Fibroblast of skin of right quadriceps (primary cell): Measurements from ENCODE around the gene FBXO21.
"Not testable (repeated sequence)": the region's sequence is repeated elsewhere in the genome, so short reads cannot be mapped to it uniquely, and the experiment has no call there.

Source experiments
- DNase-seq: peaks from one replicate; pipeline ENCODE4 v3.0.0-alpha.2; 2013

The FBXO21 gene

DNA sequence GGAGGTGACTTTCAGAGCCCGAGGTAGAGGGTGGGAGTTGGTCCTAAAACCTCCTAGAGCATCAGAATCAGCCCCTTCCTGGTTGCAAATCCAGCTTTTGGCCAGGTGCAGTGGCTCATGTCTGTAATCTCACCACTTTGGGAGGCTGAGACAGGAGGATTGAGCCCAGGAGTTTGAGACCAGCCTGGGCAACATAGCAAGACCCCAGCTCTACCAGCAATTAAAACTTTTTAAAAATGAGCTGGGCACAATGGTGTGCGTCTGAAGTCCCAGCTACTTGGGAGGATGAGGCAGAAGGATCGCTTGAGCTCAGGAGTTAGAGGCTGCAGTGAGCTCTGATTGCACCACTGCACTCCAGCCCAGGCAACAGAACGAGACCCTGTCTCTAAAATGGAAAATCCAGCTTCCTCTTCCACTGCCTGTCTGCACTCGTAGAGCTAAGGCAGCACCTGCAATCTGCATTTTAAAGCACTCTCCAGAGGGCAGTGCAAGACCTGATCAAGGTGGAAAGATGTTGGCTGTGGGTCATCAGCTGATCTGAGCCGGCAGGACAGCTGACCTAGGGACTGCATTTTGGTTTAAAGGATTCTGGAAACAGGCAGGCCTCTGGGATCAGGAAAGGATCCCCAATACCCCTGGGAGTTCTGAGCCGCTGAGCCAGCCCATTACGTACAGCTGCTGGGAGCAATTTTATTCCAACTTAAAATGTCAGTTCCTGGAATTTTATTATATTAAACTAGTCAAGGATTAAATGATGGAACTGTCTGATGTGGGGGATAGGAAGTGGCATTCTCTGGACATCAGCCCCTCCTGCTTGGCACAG lies 89.2 kb downstream of the FBXO21 start:
- DNase-seq: no peak

DNA sequence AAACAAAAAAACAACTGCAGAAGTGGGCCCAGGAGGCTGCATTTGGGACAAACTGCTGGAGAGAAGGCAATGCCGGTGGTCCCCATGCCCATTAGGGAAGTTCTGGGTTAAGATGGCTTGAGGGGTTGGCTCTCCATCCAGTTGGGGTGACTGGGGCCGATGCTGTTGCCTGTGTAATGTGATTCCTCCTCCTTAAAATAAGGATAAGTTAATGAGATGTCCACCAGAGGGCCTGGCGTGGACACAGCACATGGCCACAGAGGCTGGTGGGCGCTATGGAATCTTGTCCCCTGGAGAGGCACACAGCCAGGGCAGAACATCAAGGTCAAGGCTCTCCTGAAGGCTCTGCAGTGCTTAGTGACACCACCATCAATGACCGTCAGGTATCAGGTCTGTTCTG lies 90.0 kb downstream of the FBXO21 start:
- DNase-seq: no peak

DNA sequence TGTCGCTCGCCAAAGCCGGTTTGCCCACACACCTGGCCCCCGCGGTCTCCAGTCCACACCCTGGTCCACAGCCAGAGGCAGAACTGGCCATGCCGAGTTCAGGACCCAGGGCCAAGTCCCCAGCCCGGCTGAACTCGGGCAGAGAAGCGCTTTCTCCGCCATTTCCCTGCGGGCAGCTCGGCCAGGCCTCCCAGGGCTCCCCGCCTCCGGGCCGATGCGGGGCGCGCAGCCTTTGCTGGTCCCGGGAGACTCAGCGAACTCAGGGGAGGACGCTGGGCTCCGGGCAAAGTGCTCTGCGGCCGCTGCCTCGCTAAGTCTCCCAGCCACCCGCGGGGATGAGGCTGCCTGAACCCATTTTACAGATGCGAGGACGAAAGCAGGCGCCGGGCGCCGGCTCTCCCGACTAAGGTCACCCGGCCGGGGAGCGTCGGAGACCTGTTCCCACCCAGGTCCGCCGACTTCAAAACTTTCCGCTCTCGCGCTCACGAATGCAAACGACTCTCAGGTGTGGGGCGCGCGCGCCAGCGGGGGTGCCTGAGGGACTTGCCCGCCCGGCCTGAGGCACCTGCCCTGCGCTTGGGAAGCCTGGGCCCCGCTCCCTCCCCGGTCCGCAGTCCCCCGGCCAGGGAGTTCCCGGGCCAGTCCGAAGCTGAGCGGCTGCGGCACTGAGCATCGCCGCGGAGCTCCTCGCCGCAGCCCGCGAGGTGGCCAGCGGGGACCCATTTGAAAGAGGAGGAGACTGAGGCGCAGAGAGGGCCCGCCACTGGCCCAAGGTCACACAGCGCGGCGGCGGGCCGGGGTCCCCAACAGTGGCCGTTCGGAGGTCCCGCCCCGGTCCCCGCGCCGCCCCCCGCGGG lies 91.7 kb downstream of the FBXO21 start:
- DNase-seq: no peak

DNA sequence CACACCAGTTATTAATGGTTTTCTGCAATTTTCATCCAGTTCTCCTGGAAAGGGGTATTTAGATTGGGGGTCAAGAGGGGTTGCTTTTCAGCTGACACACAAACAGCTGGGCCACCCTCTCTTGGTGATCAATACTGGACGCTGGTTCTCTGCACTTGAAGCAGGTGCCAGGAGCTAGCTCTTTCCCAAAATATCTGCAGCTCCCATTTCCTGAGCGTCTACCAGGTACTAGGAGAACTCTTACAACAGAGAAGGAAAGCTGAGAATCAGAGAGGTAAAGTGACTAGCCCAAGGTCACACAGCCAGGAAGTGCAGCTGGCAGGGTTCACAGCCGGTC lies 92.3 kb downstream of the FBXO21 start:
- DNase-seq: no peak

DNA sequence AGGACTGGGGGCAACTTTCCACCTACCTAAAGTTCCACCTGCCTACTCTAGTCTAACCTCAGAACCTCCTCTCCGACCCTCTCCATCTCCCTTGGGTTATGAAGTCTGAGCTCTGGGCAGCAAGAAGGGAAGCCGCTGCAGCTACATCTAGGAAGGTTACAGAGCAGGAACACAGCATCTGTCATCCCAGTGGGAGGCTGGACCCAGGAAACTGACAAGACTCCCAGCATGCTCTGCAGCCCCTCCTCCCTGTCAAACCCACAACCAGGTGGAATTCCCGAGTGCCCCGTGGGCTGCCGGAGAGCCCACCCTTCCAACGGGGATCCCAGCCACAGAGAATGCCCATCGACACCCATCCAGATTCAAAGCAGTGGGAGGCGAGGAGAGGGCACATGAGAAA lies 93.1 kb downstream of the FBXO21 start:
- no peak for DNase-seq

DNA sequence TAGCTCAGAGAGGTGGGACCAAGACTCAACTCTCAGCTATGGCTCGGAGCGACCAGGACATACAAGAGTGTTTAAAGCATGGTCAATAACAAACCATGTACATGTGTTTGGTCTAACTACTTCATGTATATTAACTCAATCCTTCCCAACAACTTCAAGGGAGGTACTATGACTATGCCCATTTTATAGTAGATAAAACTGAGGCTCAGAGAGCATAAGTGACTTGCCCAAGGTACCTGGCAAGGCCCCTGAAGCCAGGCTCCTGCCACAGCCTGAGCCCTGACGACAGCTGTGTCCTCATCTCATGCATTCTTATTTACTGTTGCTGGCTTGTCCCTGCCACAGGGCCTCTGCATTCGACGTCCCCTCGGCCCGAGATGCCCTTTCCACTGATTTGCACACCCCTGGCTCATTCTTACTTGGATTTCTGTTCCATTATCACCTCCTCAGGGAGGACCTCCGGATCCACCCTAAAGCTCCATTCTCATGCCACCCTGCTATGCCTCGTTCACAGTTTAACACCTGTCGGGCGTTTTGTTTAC lies 93.7 kb downstream of the FBXO21 start:
- no peak for DNase-seq

DNA sequence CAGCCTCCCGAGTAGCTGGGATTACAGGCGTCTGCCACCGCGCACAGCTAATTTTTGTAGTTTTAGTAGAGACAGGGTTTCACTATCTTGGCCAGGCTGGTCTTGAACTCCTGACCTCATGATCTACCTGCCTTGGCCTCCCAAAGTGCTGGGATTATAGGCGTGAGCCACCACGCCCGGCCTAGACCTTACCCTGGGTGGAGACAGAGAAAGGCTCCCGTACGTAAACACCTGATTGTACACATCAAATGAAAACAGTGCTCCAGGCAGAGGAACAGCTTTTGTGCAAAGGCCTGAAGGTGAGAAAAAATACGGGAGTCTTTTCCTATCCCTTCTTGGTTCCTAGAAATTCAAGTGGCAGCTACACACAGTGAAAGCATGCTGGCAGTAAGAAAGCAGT lies 95.1 kb downstream of the FBXO21 start:
- not testable (repeated sequence) for DNase-seq

DNA sequence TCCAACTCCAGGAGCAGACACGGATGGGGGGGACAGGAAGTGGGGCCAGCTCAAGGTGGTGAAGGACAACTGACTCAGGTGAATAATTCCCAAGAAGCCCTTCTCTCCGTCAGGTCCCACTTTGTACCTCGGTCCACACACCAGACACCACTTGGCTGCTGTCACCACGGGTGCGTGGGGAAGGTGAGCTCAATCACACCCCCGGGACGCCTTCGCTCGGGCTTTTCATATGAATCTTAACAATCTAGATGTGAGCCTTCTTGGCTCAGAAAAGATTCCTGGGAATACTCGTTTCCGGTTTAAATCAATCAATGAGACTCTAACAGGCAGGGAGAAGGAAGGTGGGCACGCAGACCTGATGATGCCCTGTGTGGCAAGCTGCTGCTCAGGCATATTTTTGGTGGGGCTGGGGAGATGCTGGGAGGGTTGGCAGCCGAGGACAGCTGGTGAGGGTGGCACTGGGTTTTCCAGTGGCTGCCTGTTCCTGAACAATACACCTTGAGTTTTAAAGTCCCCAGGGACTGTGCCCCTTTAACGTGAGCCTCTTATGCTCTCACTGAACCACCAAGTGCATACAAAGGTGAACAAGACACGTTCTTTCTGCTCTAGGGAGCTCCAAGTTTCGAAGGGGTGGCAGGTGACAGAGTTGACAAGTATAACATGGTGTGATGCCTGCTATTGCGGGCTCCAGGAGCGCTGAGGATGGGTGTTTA lies 96.2 kb downstream of the FBXO21 start:
- no peak for DNase-seq

DNA sequence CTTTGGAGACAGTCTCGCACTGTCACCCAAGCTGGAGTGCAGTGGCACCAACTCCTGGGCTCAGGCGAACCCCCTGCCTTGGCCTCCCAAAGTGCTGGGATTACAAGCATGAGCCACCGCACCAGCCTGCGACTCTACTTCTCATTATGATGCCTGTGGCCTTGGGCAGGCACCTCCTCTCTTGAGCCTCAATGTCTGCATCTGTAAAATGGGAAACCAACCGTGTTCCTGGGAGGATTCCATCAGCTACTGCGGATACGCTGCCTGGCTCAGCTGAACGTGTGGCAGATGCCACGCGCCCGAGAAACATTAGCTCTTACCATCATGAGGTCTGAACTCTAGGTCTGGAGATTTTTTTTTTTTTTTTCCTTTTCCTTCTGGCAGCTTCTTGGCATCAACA lies 96.8 kb downstream of the FBXO21 start:
- no peak for DNase-seq

DNA sequence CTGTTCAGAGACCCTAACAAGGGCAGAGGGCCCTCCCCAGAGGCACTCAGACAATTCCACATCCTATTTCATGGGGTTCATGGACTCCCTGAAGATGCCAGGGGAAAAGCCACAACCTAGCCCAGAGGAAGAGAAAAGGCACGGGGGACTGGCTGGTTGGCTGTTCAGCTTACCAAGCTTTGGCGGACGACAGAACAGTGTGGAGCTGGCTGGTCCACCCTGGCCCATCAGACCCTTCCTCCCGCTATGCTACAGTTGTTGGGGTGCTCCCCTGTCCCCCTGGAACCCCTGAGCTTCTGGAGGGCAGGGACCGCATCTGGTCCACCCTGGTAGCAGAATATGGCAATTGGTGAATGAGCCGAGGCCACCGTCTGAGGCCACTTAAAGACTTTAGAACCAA lies 97.4 kb downstream of the FBXO21 start:
- DNase-seq: no peak

DNA sequence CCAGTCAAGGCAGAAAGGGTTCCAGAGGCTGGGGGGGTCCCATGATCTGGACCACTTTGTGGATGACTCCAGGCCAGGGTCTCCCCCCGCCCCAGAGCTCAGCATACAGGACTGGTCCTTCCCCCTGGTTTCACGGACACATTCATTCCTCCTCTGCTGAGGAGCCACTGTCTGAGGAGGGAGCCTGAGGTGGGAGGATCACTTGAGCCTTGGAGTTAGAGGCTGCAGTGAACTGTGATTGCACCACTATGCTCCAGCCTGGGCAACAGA lies 97.8 kb downstream of the FBXO21 start:
- DNase-seq: no peak
